Right forelimb (tissue), 1 donor: Measurements from ENCODE around the gene TSFM.

Experiments used
- DNase-seq: peaks from one replicate; pipeline ENCODE4 v3.0.0-alpha.2; 2018

TSFM gene

GRCh38 chr12:57746025-57746424, 36.6 kb upstream of the TSFM start:
- DNase-seq = no peak

- DNase-seq = no peak
Measured at GRCh38 chr12:57749061-57749460, 33.5 kb upstream of the TSFM start.

GRCh38 chr12:57750561-57751431, 31.8 kb upstream of the TSFM start:
- no peak for DNase-seq

GRCh38 chr12:57751432-57751787, 31.2 kb upstream of the TSFM start:
- DNase-seq = no peak

GRCh38 chr12:57751788-57752667, 30.6 kb upstream of the TSFM start, which contains the start of gene CDK4:
TSS of gene CDK4 (minus strand) at chr12:57752310. CDS start at chr12:57751717, 593 bp downstream.
- peak; percentile 99 for DNase-seq

GRCh38 chr12:57752668-57753000, 30.0 kb upstream of the TSFM start:
- no peak for DNase-seq

GRCh38 chr12:57753756-57754337, 28.7 kb upstream of the TSFM start:
- no peak for DNase-seq

GRCh38 chr12:57754411-57755193, 28.0 kb upstream of the TSFM start, which contains the start of gene MARCHF9:
TSS of gene MARCHF9 (plus strand) at chr12:57755103. CDS start at chr12:57755529, 426 bp downstream.
- no peak for DNase-seq

GRCh38 chr12:57755194-57755453, 27.5 kb upstream of the TSFM start:
- DNase-seq = no peak

GRCh38 chr12:57755454-57756372, 26.9 kb upstream of the TSFM start:
- no peak for DNase-seq

GRCh38 chr12:57756406-57757341, 25.9 kb upstream of the TSFM start:
- no peak for DNase-seq

GRCh38 chr12:57757771-57758170, 24.8 kb upstream of the TSFM start:
- DNase-seq = no peak

GRCh38 chr12:57758552-57759359, 23.8 kb upstream of the TSFM start:
- no peak for DNase-seq

GRCh38 chr12:57759360-57759980, 23.1 kb upstream of the TSFM start:
- DNase-seq = no peak

- no peak for DNase-seq
Measured at GRCh38 chr12:57760347-57760982, 22.1 kb upstream of the TSFM start.

- no peak for DNase-seq
Measured at GRCh38 chr12:57761391-57761998, 21.1 kb upstream of the TSFM start.

- no peak for DNase-seq
Measured at GRCh38 chr12:57762463-57762862, 20.1 kb upstream of the TSFM start.
